DND-41 (cell line): ENCODE measurements around the gene ACTL8.

ENCODE experiments used
- ATAC-seq: fragments of 200-7000 bp; cut with Tn5 transposase; 3 replicates; pipeline ENCODE4 v1.9.1; 2021; ENCODE audit warnings: low read depth; ENCODE audit not compliant: insufficient read depth
- DNase-seq: peaks from one replicate; pipeline ENCODE4 v3.0.0-alpha.2; 2020
- H2AFZ ChIP-seq: 2 replicates; pipeline ENCODE4 v1.6.0; 2012; ENCODE audit warnings: low read depth, low read length
- H3K27ac ChIP-seq: 2 replicates; pipeline ENCODE4 v1.5.1; 2012; ENCODE audit warnings: low read length, inconsistent platforms
- H3K27me3 ChIP-seq: fragments of 200-600 bp; sonication (generic); 2 replicates; pipeline ENCODE4 v1.6.0; 2012; ENCODE audit warnings: low read length, mild to moderate bottlenecking, inconsistent platforms; ENCODE audit not compliant: insufficient read depth, poor library complexity
- H3K36me3 ChIP-seq: 2 replicates; pipeline ENCODE4 v1.5.1; 2012; ENCODE audit warnings: low read length, inconsistent platforms; ENCODE audit not compliant: insufficient read depth
- H3K4me1 ChIP-seq: 2 replicates; pipeline ENCODE4 v1.5.1; 2012; ENCODE audit warnings: mild to moderate bottlenecking, low read length; ENCODE audit not compliant: insufficient read depth
- H3K4me2 ChIP-seq: 2 replicates; pipeline ENCODE4 v1.6.0; 2012; ENCODE audit warnings: mild to moderate bottlenecking, moderate library complexity, low read length, inconsistent platforms; ENCODE audit not compliant: insufficient read depth
- H3K4me3 ChIP-seq, 2 experiments: fragments of 200-600 bp in 1 of 2; shearing (Covaris generic) in 1 of 2; 2 replicates each; pipeline ENCODE4 v1.5.1; 2012 to 2016; ENCODE audit warnings: inconsistent platforms in 2 of 2, low read length in 2 of 2, mild to moderate bottlenecking in 2 of 2, low read depth in 1 of 2, moderate library complexity in 1 of 2
- H3K79me2 ChIP-seq: 2 replicates; pipeline ENCODE4 v1.6.0; 2012; ENCODE audit warnings: low read length, inconsistent platforms; ENCODE audit not compliant: insufficient read depth
- H3K9ac ChIP-seq: 2 replicates; pipeline ENCODE4 v1.6.0; 2012; ENCODE audit warnings: low read depth, mild to moderate bottlenecking, inconsistent platforms, low read length, moderate library complexity
- H3K9me3 ChIP-seq: 2 replicates; pipeline ENCODE4 v1.5.1; 2012; ENCODE audit warnings: low read length, moderate library complexity, mild to moderate bottlenecking, inconsistent platforms; ENCODE audit not compliant: insufficient read depth, severe bottlenecking
- H4K20me1 ChIP-seq: 2 replicates; pipeline ENCODE4 v1.6.0; 2012; ENCODE audit warnings: low read length; ENCODE audit not compliant: insufficient read depth
- CTCF ChIP-seq: IDR thresholded peaks from 2 replicates; pipeline ENCODE4 v1.5.1; 2012; ENCODE audit warnings: borderline replicate concordance, low read length, moderate library complexity, mild to moderate bottlenecking; ENCODE audit not compliant: poor library complexity, severe bottlenecking; ENCODE audit errors: extremely low read depth
- EZH2 ChIP-seq: IDR thresholded peaks from 3 replicates; pipeline ENCODE4 v1.6.1; 2012; ENCODE audit warnings: borderline replicate concordance, low read depth, mild to moderate bottlenecking, moderate library complexity, low read length, inconsistent platforms; ENCODE audit not compliant: severe bottlenecking

Gene ACTL8

GRCh38 chr1:17725811-17726582, 29.1 kb upstream of the ACTL8 start:
- no peak overlapping the region for H2AFZ ChIP-seq
- no peak overlapping the region for H3K9ac ChIP-seq
- no peaks in the 10 kb centered on the region for H3K4me1 ChIP-seq
- no peak overlapping the region for H3K27ac ChIP-seq
- TF ChIP-seq CTCF: no peak
- no peak for TF ChIP-seq EZH2
- DNase-seq: no peak
- H3K4me2 ChIP-seq: no peak overlapping the region
- H3K79me2 ChIP-seq: no peaks in the 10 kb centered on the region
- H3K36me3 ChIP-seq: no peaks in the 10 kb centered on the region
- H3K4me3 ChIP-seq: no peak overlapping the region
- no peaks in the 10 kb centered on the region for H3K9me3 ChIP-seq
- ATAC-seq: no peak
- no peaks in the 10 kb centered on the region for H4K20me1 ChIP-seq
- no peaks in the 10 kb centered on the region for H3K27me3 ChIP-seq

DNA sequence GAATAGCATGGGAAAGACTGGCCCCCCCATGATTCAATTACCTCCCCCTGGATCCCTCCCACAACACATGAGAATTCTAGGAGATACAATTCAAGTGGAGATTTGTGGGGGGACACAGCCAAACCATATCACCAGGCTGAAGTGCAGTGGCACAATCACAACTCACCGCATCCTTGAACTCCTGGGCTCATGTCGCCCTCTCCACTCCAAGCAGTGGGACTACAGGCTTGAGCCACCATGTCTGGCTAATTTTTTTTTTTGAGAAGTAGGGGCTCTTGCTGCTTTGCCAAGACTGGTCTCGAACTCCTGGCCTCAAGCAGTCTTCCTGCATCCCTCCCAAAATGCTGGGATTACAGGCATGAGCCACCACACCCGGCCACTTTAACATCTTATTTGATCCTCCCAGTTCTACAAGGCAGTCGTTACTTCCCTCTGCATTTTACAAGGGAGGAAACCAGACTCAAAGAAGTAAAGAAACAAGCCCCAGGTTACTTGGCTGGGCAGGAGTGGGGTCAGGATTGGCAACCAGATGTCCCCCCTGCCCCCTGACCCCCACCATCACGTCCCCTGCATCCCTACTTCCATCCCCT, 26.9 kb upstream of the ACTL8 start:
- DNase-seq (no peak), ATAC-seq (no peak)
- Histone ChIP-seq H3K27me3 (no peaks in the 10 kb centered on the region), H3K79me2 (no peaks in the 10 kb centered on the region), H2AFZ (no peak overlapping the region), H4K20me1 (no peaks in the 10 kb centered on the region), H3K9me3 (no peaks in the 10 kb centered on the region), H3K4me1 (no peaks in the 10 kb centered on the region), H3K36me3 (no peaks in the 10 kb centered on the region), H3K9ac (no peak overlapping the region), H3K4me2 (no peak overlapping the region), H3K27ac (no peak overlapping the region), H3K4me3 (no peak overlapping the region)
- TF ChIP-seq EZH2: no peak
- no peak for TF ChIP-seq CTCF

DNA sequence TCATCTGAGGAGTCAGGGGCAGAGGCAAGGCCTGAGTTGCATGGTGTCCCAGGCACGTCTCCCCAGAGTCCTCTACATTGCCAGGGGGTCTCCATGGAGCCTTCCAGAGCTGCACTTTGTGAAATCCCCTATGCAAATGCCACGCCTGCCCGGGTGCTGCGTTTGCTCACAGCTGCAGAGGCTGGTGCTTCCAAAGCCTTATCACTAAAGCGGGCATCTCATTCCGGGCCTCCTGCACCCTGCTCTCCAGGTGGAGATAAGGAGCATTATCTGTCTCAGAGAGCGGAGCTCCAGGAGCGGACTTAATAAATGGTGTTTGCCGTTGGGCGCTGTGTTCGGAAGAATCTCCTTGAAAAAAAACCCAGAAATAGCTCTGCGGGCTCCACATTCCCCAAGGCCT, 25.9 kb upstream of the ACTL8 start:
- Histone ChIP-seq H3K36me3 (no peaks in the 10 kb centered on the region), H3K4me1 (no peaks in the 10 kb centered on the region), H3K27ac (no peak overlapping the region), H3K4me2 (no peak overlapping the region), H2AFZ (no peak overlapping the region), H3K9me3 (no peaks in the 10 kb centered on the region), H3K4me3 (no peak overlapping the region), H4K20me1 (no peaks in the 10 kb centered on the region), H3K9ac (no peak overlapping the region), H3K27me3 (no peaks in the 10 kb centered on the region), H3K79me2 (no peaks in the 10 kb centered on the region)
- DNase-seq: no peak
- no peak for ATAC-seq
- no peak for TF ChIP-seq CTCF
- TF ChIP-seq EZH2: no peak
